ENCODE measurements around the gene NRXN3.

NRXN3 gene

DNA sequence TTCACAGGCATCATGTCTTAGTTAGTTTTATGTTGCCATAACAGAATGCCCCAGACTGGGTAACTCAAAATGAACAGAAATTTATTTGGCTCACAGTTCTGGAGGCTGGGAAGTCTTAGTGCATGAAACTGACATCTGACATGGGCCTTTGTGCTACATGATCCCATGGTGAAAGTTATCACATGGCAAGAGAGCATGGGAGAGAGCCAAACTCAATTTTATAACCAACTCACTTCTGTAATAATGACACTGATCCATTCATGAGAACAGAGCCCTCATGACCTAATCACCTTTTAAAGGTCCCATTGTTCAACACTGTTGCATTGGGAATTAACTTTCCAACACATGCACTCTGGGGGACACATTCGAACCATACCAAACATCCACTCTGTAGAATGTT, 1026.0 kb downstream of the NRXN3 start:
- no peak for DNase-seq (ENCODE audit: extremely low spot score)
- ChIA-PET CTCF (no interaction called here), POLR2A (no interaction called here)
- TF ChIP-seq SUZ12 (IDR thresholded peaks at IDR 0.05) = no peak
- TF ChIP-seq FOXM1 (IDR thresholded peaks at IDR 0.05; ENCODE audit: borderline replicate concordance) = no peak
- no peak for TF ChIP-seq ARNT (IDR thresholded peaks at IDR 0.05)
- TF ChIP-seq NFRKB (IDR thresholded peaks at IDR 0.05) = no peak
- no peak for TF ChIP-seq TARDBP (IDR thresholded peaks at IDR 0.05)
- no peak for TF ChIP-seq ZNF384 (IDR thresholded peaks at IDR 0.05)
- TF ChIP-seq LEF1 (IDR thresholded peaks at IDR 0.05; ENCODE audit: borderline replicate concordance) = no peak
- TF ChIP-seq SP1 (IDR thresholded peaks at IDR 0.05) = no peak
- no peak for TF ChIP-seq HDGF (IDR thresholded peaks at IDR 0.05; ENCODE audit: borderline replicate concordance)
- no peak for TF ChIP-seq FOXK2 (IDR thresholded peaks at IDR 0.05)
- TF ChIP-seq, protein P1, sequence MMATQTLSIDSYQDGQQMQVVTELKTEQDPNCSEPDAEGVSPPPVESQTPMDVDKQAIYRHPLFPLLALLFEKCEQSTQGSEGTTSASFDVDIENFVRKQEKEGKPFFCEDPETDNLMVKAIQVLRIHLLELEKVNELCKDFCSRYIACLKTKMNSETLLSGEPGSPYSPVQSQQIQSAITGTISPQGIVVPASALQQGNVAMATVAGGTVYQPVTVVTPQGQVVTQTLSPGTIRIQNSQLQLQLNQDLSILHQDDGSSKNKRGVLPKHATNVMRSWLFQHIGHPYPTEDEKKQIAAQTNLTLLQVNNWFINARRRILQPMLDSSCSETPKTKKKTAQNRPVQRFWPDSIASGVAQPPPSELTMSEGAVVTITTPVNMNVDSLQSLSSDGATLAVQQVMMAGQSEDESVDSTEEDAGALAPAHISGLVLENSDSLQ (IDR thresholded peaks at IDR 0.05) = no peak

DNA sequence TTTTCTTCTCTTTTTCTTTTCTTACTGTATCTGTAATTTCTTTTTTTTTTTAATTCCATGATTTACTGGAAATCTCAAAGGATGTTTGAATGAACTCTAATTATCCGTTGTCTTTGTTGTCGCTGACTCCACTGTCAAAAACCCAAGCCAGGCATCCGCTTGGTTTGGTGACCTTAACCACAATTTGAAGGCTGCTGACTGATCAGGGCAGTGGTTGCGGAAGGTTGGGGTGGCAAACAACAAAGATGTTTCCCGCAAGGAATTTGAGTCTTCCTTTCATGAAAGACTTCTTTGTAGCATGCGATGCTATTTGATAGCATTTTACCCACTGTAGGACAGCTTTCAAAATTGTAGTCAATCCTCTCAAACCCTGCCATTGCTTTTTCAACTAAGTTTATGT, 1027.3 kb downstream of the NRXN3 start:
- ChIA-PET CTCF (no interaction called here), POLR2A (no interaction called here)
- no peak for DNase-seq (ENCODE audit: extremely low spot score)
- TF ChIP-seq ZNF384 (IDR thresholded peaks at IDR 0.05) = no peak

DNA sequence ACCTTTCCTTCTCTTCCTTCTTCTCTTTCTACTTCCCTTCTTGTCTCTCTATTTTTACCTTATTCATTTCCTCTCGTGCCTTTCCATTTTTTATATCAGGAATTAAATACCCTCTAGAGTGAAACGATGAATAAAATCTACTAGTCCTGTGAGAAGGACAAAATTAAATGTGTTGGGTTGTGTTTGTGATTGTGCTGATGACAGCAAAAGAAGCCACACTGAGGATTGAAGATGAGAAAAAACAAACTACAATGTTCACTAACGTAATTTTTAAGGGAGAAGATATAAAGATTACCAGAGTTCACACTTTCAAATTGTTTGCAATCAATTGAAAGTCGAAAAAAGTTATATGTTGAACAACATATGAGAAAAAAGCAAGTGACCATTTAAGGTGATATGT, 1029.0 kb downstream of the NRXN3 start:
- TF ChIP-seq ELF4 (IDR thresholded peaks at IDR 0.05) (no peak), FOXA1 (IDR thresholded peaks at IDR 0.05) (no peak), FOXK2 (IDR thresholded peaks at IDR 0.05) (no peak), ARNT (IDR thresholded peaks at IDR 0.05) (no peak), BHLHE40 (IDR thresholded peaks at IDR 0.05; ENCODE audit: borderline replicate concordance) (no peak), NFRKB (IDR thresholded peaks at IDR 0.05) (no peak), ZNF384 (IDR thresholded peaks at IDR 0.05) (no peak), L3MBTL2 (conservative IDR thresholded peaks at IDR 0.05) (no peak), SP1 (IDR thresholded peaks at IDR 0.05) (no peak), TARDBP (IDR thresholded peaks at IDR 0.05) (no peak), FOXM1 (IDR thresholded peaks at IDR 0.05; ENCODE audit: borderline replicate concordance) (no peak), LEF1 (IDR thresholded peaks at IDR 0.05; ENCODE audit: borderline replicate concordance) (no peak)
- TF ChIP-seq, protein P1 (IDR thresholded peaks at IDR 0.05) = no peak
- CTCF ChIA-PET = no interaction called here
- POLR2A ChIA-PET = no interaction called here
- no peak for DNase-seq (ENCODE audit: extremely low spot score)

DNA sequence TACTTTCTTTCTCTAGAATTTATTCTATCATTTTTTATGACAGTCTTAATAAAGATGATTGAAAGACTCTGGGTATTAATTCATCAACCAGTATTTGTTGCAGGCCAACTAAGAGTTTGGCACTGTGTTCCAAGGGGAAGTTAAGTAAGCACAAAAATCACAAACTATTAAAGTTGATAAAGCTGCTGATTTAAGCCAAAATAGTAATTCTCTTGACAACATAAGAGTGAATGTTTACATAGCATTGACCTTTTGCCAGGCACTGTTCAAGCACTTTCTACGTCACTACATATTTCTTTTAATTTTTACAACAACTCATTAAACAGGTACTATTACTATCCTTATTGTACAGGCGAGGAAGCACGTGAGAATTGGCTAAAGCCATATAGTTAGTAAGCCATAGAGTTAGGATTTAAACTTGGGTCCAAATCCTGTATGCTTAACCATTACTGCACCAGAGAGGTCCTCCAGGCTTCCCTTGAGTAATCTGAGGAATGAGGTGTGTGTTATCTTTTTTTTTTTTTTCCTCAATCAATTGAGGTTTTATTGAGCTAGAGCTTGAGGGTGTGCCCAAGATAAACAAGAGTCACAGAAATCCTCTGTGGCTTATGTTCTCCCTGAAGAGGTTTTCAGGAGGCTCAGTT, 1031.5 kb downstream of the NRXN3 start:
- CTCF ChIA-PET = no interaction called here

DNA sequence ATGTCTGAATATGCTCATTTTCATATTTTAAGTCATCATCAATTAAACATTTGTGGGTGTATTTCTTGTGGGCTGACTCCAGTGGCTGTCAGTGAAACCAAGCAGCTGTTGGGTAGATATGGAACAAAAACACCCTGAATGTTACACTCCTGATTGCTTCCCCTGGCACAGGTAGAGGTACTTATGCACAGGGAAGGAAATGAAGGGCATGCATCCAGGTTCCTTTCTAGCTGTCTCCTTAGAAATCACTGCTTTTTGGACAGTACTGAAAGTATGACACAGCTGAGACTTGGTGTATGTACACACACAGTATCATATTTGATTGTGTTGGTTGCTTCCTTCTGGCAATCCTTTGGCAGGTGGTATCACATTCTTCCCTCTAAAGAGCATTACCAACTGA, 1034.4 kb downstream of the NRXN3 start:
- DNase-seq (ENCODE audit: extremely low spot score) = no peak
- ChIA-PET POLR2A (no interaction called here), CTCF (no interaction called here)
- no peak for TF ChIP-seq HDGF (IDR thresholded peaks at IDR 0.05; ENCODE audit: borderline replicate concordance)
- TF ChIP-seq LEF1 (IDR thresholded peaks at IDR 0.05; ENCODE audit: borderline replicate concordance) = no peak

More for the DNA sequence above, 1031.5 kb downstream of the NRXN3 start:
- DNase-seq (ENCODE audit: extremely low spot score) = no peak
- POLR2A ChIA-PET = no interaction called here
- 0 out of 2 replicates have a peak, but pooled peaks have one; percentile 28 for TF ChIP-seq ZNF384 (IDR thresholded peaks at IDR 0.05)
- TF ChIP-seq, protein P1 (IDR thresholded peaks at IDR 0.05) = no peak

DNA sequence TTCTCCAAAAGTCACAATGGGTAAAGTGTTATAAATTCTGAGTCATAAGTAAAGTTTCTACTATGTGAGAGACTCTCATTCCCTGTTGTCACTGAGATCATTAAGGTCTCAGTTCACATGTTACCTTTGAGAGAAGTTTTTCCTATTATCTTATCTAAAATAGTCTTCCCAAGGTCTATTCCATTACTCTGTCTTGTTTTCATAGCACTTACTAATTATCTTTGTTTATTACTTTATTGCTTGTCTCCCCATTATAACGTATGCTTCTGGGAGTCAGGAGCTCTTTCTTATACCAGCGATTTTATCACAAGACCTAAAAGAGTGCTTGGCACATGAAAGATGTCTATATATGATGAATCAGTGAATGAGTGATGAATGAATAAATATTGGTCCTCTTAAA, 1039.2 kb downstream of the NRXN3 start:
- no peak for DNase-seq (ENCODE audit: extremely low spot score)
- CTCF ChIA-PET = no interaction called here
- TF ChIP-seq FOXK2 (IDR thresholded peaks at IDR 0.05) (no peak), L3MBTL2 (conservative IDR thresholded peaks at IDR 0.05) (no peak), FOXM1 (IDR thresholded peaks at IDR 0.05; ENCODE audit: borderline replicate concordance) (no peak), BHLHE40 (IDR thresholded peaks at IDR 0.05; ENCODE audit: borderline replicate concordance) (no peak), LEF1 (IDR thresholded peaks at IDR 0.05; ENCODE audit: borderline replicate concordance) (no peak), TARDBP (IDR thresholded peaks at IDR 0.05) (no peak), ZNF384 (IDR thresholded peaks at IDR 0.05) (no peak), SUZ12 (IDR thresholded peaks at IDR 0.05) (no peak), ARNT (IDR thresholded peaks at IDR 0.05) (no peak), HDGF (IDR thresholded peaks at IDR 0.05; ENCODE audit: borderline replicate concordance) (no peak), CTBP1 (IDR thresholded peaks at IDR 0.05; ENCODE audit: borderline replicate concordance) (no peak), ELF4 (IDR thresholded peaks at IDR 0.05) (no peak)
- TF ChIP-seq, protein P1 (IDR thresholded peaks at IDR 0.05) = no peak
- POLR2A ChIA-PET = no interaction called here

DNA sequence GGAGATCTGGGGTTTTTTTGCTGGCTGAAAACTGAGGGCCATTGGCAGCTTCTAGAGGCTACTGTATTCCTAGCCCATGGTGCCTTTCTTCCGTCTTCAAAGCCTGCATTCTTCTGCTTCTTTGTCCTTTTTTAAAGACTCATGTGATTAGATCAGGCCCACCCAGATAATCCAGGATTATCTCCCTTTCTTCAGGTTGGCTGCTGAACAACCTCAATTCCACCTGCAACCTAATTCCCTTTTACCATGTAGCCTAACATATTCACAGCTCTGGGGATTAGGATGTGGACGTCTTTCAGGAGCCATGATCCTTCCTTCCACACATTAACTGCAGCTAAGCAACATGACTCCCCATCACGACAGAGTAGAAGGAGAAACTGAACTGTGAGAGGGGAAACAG, 1055.6 kb downstream of the NRXN3 start:
- POLR2A ChIA-PET = no interaction called here
- no peak for TF ChIP-seq NFRKB (IDR thresholded peaks at IDR 0.05)
- no peak for TF ChIP-seq ELF4 (IDR thresholded peaks at IDR 0.05)
- TF ChIP-seq L3MBTL2 (conservative IDR thresholded peaks at IDR 0.05) = no peak
- no peak for TF ChIP-seq SP1 (IDR thresholded peaks at IDR 0.05)
- TF ChIP-seq, protein P1 (IDR thresholded peaks at IDR 0.05) = no peak
- TF ChIP-seq CTBP1 (IDR thresholded peaks at IDR 0.05; ENCODE audit: borderline replicate concordance) = no peak
- TF ChIP-seq FOXA1 (IDR thresholded peaks at IDR 0.05) = no peak
- TF ChIP-seq LEF1 (IDR thresholded peaks at IDR 0.05; ENCODE audit: borderline replicate concordance) = no peak
- TF ChIP-seq ZNF384 (IDR thresholded peaks at IDR 0.05) = no peak
- no peak for TF ChIP-seq FOXM1 (IDR thresholded peaks at IDR 0.05; ENCODE audit: borderline replicate concordance)
- TF ChIP-seq HDGF (IDR thresholded peaks at IDR 0.05; ENCODE audit: borderline replicate concordance) = no peak
- no peak for TF ChIP-seq TARDBP (IDR thresholded peaks at IDR 0.05)
- no peak for TF ChIP-seq SUZ12 (IDR thresholded peaks at IDR 0.05)
- TF ChIP-seq BHLHE40 (IDR thresholded peaks at IDR 0.05; ENCODE audit: borderline replicate concordance) = no peak
- TF ChIP-seq ARNT (IDR thresholded peaks at IDR 0.05) = no peak
- no peak for TF ChIP-seq FOXK2 (IDR thresholded peaks at IDR 0.05)
- CTCF ChIA-PET = no interaction called here
- DNase-seq (ENCODE audit: extremely low spot score) = no peak

Measured in HEK293T (cell line).